H1 (cell line): ENCODE measurements around the gene KLHL29. TPM values are rescaled to one million over a fixed set of nuclear protein-coding genes. Genes with fewer than 3 reads are reported as not detected.
A peak's percentile ranks its signal among the peaks of the same experiment; 100 is the strongest.

Experiments used
- CTCF ChIA-PET: fragments of 300-600 bp; sonication (Branson Sonifier 250); formaldehyde crosslinking; loops from one replicate; lab custom pipeline; 2021; ENCODE audit not compliant: partially characterized antibody; lab: Charles Lee
- POLR2A ChIA-PET: fragments of 300-600 bp; sonication (Branson Sonifier 250); formaldehyde crosslinking; loops from one replicate; lab custom pipeline; 2021; ENCODE audit warnings: inconsistent platforms; ENCODE audit not compliant: partially characterized antibody; lab: Charles Lee
- DNase-seq, 2 experiments: peaks; one replicate each; pipeline versions ENCODE4 v3.0.0 to v3.0.0-alpha.2; 2010 to 2022; ENCODE audit warnings: low spot score in 2 of 2, low read depth in 1 of 2, mixed read lengths in 1 of 2
- FAIRE-seq: peaks from 2 replicates; lab custom pipeline; 2011; peaks lifted over from hg19 to GRCh38; lab: Jason Lieb, UNC
- H2AFZ ChIP-seq: 2 replicates; pipeline ENCODE4 v1.8.1; 2012; ENCODE audit warnings: low read length, inconsistent platforms
- H2AK5ac ChIP-seq: 2 replicates; pipeline ENCODE4 v1.6.1; 2013; ENCODE audit warnings: low read depth, low read length
- H2BK120ac ChIP-seq: replicated peaks from 2 replicates; pipeline ENCODE3; 2013; ENCODE audit warnings: low read depth, low read length, inconsistent platforms
- H2BK12ac ChIP-seq: 2 replicates; pipeline ENCODE4 v1.6.1; 2013; ENCODE audit warnings: low read depth, low read length
- H2BK15ac ChIP-seq: 2 replicates; pipeline ENCODE4 v1.6.1; 2013; ENCODE audit warnings: low read length
- H2BK20ac ChIP-seq: 2 replicates; pipeline ENCODE4 v1.6.1; 2013; ENCODE audit warnings: low read length
- H2BK5ac ChIP-seq: 2 replicates; pipeline ENCODE4 v1.6.1; 2013; ENCODE audit warnings: low read depth, low read length
- H3K14ac ChIP-seq: 2 replicates; pipeline ENCODE4 v1.6.1; 2013; ENCODE audit warnings: inconsistent platforms; ENCODE audit not compliant: insufficient read length
- H3K18ac ChIP-seq: 2 replicates; pipeline ENCODE4 v1.6.1; 2013; ENCODE audit warnings: low read length; ENCODE audit errors: extremely low read depth
- H3K23ac ChIP-seq: 2 replicates; pipeline ENCODE4 v1.6.1; 2013; ENCODE audit warnings: inconsistent platforms; ENCODE audit not compliant: insufficient read length
- H3K23me2 ChIP-seq: 2 replicates; pipeline ENCODE4 v1.6.1; 2013; ENCODE audit warnings: low read depth, low read length
- H3K27ac ChIP-seq: 2 replicates; pipeline ENCODE4 v1.6.1; 2011; ENCODE audit warnings: low read depth, low read length, inconsistent platforms
- H3K27me3 ChIP-seq, 4 experiments: replicated peaks in 1 of 4; 1 replicate in 1 of 4; 2 replicates in 3 of 4; pipeline versions ENCODE4 v1.6.1 to v1.8.1; 2011 to 2013; ENCODE audit warnings: low read length in 3 of 4, mild to moderate bottlenecking in 3 of 4, inconsistent platforms in 2 of 4, mixed read lengths in 2 of 4, moderate library complexity in 1 of 4; ENCODE audit not compliant: control insufficient read depth in 3 of 4, insufficient read depth in 3 of 4; ENCODE audit errors: extremely low read depth in 1 of 4
- H3K36me3 ChIP-seq, 4 experiments: 2 replicates each; pipeline versions ENCODE4 v1.6.1 to v1.8.1; 2011 to 2013; ENCODE audit warnings: mild to moderate bottlenecking in 4 of 4, low read length in 3 of 4, moderate library complexity in 2 of 4, control low read depth in 1 of 4, inconsistent platforms in 1 of 4; ENCODE audit not compliant: insufficient read depth in 4 of 4, control insufficient read depth in 2 of 4
- H3K4ac ChIP-seq: replicated peaks from 2 replicates; pipeline ENCODE3; 2013; ENCODE audit warnings: low read length, low read depth, mixed read lengths, inconsistent platforms; ENCODE audit not compliant: insufficient read length
- H3K4me1 ChIP-seq, 4 experiments: replicated peaks in 1 of 4; 1 replicate in 1 of 4; 2 replicates in 3 of 4; pipeline versions ENCODE4 v1.6.1 to v1.8.1; 2011 to 2013; ENCODE audit warnings: low read length in 3 of 4, inconsistent platforms in 2 of 4, mixed read lengths in 1 of 4; ENCODE audit not compliant: insufficient read depth in 4 of 4, control insufficient read depth in 3 of 4
- H3K4me2 ChIP-seq, 2 experiments: 2 replicates each; pipeline versions ENCODE4 v1.6.1 to v1.8.1; 2011 to 2013; ENCODE audit warnings: low read depth in 2 of 2, low read length in 2 of 2, control low read depth in 1 of 2, inconsistent platforms in 1 of 2, mild to moderate bottlenecking in 1 of 2; ENCODE audit not compliant: insufficient read depth in 1 of 2
- H3K4me3 ChIP-seq, 4 experiments: fragments of 200-600, 300-600 bp in 1 of 4; sonication (generic), shearing (Covaris generic), sonication (Bioruptor Twin) in 1 of 4; 2 replicates each; pipeline versions ENCODE4 v1.5.1 to v1.8.1; 2011 to 2016; ENCODE audit warnings: low read length in 4 of 4, low read depth in 3 of 4, control low read depth in 2 of 4, inconsistent platforms in 2 of 4, mild to moderate bottlenecking in 2 of 4, mixed read lengths in 1 of 4, moderate library complexity in 1 of 4; ENCODE audit not compliant: insufficient read depth in 2 of 4; ENCODE audit errors: extremely low read depth in 1 of 4
- H3K56ac ChIP-seq: replicated peaks from 2 replicates; pipeline ENCODE3; 2013; ENCODE audit warnings: low read depth, mild to moderate bottlenecking, mixed read lengths, low read length, inconsistent platforms; ENCODE audit not compliant: insufficient read length
- H3K79me1 ChIP-seq: 2 replicates; pipeline ENCODE4 v1.6.1; 2013; ENCODE audit warnings: low read depth, low read length, control low read depth
- H3K79me2 ChIP-seq, 2 experiments: 2 replicates each; pipeline versions ENCODE4 v1.6.1 to v1.8.1; 2012 to 2013; ENCODE audit warnings: low read length in 2 of 2, mild to moderate bottlenecking in 2 of 2, inconsistent platforms in 1 of 2; ENCODE audit not compliant: insufficient read depth in 2 of 2, control insufficient read depth in 1 of 2
- H3K9ac ChIP-seq, 4 experiments: replicated peaks in 1 of 4; 1 replicate in 1 of 4; 2 replicates in 3 of 4; pipeline versions ENCODE4 v1.6.1 to v1.8.1; 2011 to 2013; ENCODE audit warnings: low read depth in 3 of 4, low read length in 3 of 4, control low read depth in 2 of 4, mild to moderate bottlenecking in 2 of 4, moderate library complexity in 2 of 4, inconsistent platforms in 1 of 4; ENCODE audit errors: extremely low read depth in 1 of 4
- H3K9me3 ChIP-seq, 2 experiments: 2 replicates each; pipeline versions ENCODE4 v1.6.1 to v1.8.1; 2012 to 2013; ENCODE audit warnings: mild to moderate bottlenecking in 2 of 2, moderate library complexity in 2 of 2, control low read depth in 1 of 2, inconsistent platforms in 1 of 2, low read depth in 1 of 2, low read length in 1 of 2, mixed read lengths in 1 of 2; ENCODE audit not compliant: insufficient read depth in 2 of 2
- H4K20me1 ChIP-seq, 2 experiments: replicated peaks in 1 of 2; 2 replicates each; pipeline versions ENCODE3 to v1.8.1; 2011 to 2013; ENCODE audit warnings: inconsistent platforms in 2 of 2, low read length in 2 of 2, mild to moderate bottlenecking in 1 of 2; ENCODE audit not compliant: insufficient read depth in 2 of 2, control insufficient read depth in 1 of 2
- H4K5ac ChIP-seq: 2 replicates; pipeline ENCODE4 v1.6.1; 2013; ENCODE audit warnings: low read length, low read depth, mixed read lengths, inconsistent platforms; ENCODE audit not compliant: insufficient read length
- H4K8ac ChIP-seq: 2 replicates; pipeline ENCODE4 v1.8.0; 2013; ENCODE audit warnings: mild to moderate bottlenecking, moderate library complexity, low read length, inconsistent platforms; ENCODE audit not compliant: insufficient read depth; ENCODE audit errors: extremely low read depth
- H4K91ac ChIP-seq: replicated peaks from 2 replicates; pipeline ENCODE3; 2013; ENCODE audit warnings: low read length, mixed read lengths, inconsistent platforms; ENCODE audit not compliant: insufficient read length
- ATF2 ChIP-seq: IDR thresholded peaks from 2 replicates; pipeline ENCODE4 v1.6.1; 2012; ENCODE audit warnings: low read length, inconsistent platforms
- ATF3 ChIP-seq: IDR thresholded peaks from 2 replicates; pipeline ENCODE4 v1.6.1; 2011; ENCODE audit warnings: low read depth, mild to moderate bottlenecking, low read length; ENCODE audit not compliant: insufficient read depth
- CBX8 ChIP-seq: fragments of 300-800, 300-1000 bp; sonication (generic); IDR thresholded peaks from 2 replicates; pipeline ENCODE4 v1.7.1; 2016; ENCODE audit warnings: low read depth, low read length, borderline replicate concordance
- CREB1 ChIP-seq: IDR thresholded peaks from 2 replicates; pipeline ENCODE4 v1.6.1; 2012; ENCODE audit warnings: inconsistent platforms
- FOSL1 ChIP-seq: IDR thresholded peaks from 2 replicates; pipeline ENCODE4 v1.6.1; 2011; ENCODE audit warnings: mild to moderate bottlenecking, low read depth, low read length, moderate library complexity; ENCODE audit not compliant: insufficient read depth
- PHF8 ChIP-seq: fragments of 200-600 bp; sonication (generic); conservative IDR thresholded peaks from 2 replicates; pipeline ENCODE4 v1.7.1; 2012; ENCODE audit warnings: low read depth, mild to moderate bottlenecking, inconsistent platforms, low read length, moderate library complexity
- POLR2A ChIP-seq, 2 experiments: IDR thresholded peaks; 1 replicate in 1 of 2; 2 replicates in 1 of 2; pipeline ENCODE4 v1.6.1; 2011; ENCODE audit warnings: low read depth in 2 of 2, low read length in 2 of 2, mild to moderate bottlenecking in 2 of 2; ENCODE audit errors: control extremely low read depth in 1 of 2
- POU5F1 ChIP-seq: IDR thresholded peaks from 2 replicates; pipeline ENCODE4 v1.6.1; 2011; ENCODE audit warnings: low read depth, mild to moderate bottlenecking, low read length, moderate library complexity
- RBBP5 ChIP-seq: IDR thresholded peaks from 2 replicates; pipeline ENCODE4 v1.7.1; 2012; ENCODE audit warnings: low read depth, mild to moderate bottlenecking, inconsistent platforms, low read length, moderate library complexity, borderline replicate concordance
- SAP30 ChIP-seq: fragments of 300-600 bp; sonication (generic); IDR thresholded peaks from 2 replicates; pipeline ENCODE4 v1.7.1; 2012; ENCODE audit warnings: low read length, moderate library complexity, mild to moderate bottlenecking, inconsistent platforms; ENCODE audit not compliant: insufficient read depth, insufficient replicate concordance
- TAF7 ChIP-seq: optimal IDR thresholded peaks from 2 replicates; pipeline ENCODE3; 2011; ENCODE audit warnings: low read depth, mild to moderate bottlenecking, inconsistent platforms, low read length, moderate library complexity, borderline replicate concordance
- WGBS, 2 experiments: shearing (Covaris generic) in 1 of 2; methylation state at CpG; one replicate each; pipeline versions ENCODE4 v1.1.6 to v1.1.7; 2013 to 2015; ENCODE audit warnings: low lambda C conversion rate in 2 of 2, mixed read lengths in 2 of 2, inconsistent platforms in 1 of 2, low coverage in 1 of 2, missing lambda C conversion rate in 1 of 2; ENCODE audit not compliant: insufficient replicate concordance in 2 of 2, insufficient coverage in 1 of 2, insufficient read length in 1 of 2; ENCODE audit errors: extremely low coverage in 1 of 2, missing lambda C conversion rate in 1 of 2; 5-methylcytosine and 5-hydroxymethylcytosine counted together
- polyA plus RNA-seq, 7 experiments: library from polyadenylated mRNA; depleted of rRNA in 3 of 7; stranded (reverse) in 5 of 7; unstranded in 2 of 7; fragments of >200 nt in 5 of 7; fragments of 200-250 nt in 2 of 7; gene quantifications; 1 replicate in 5 of 7; 2 replicates in 1 of 7; 4 replicates in 1 of 7; pipeline versions ENCODE4 v1.2.1 to v1.2.3, GENCODE V29; 2011 to 2013; ENCODE audit warnings: missing spikeins in 2 of 7, mixed read lengths in 2 of 7
- total RNA-seq: library from RNA; stranded (reverse); fragmentation: NEBNext Ultra II Directional; extraction: Animal tissue kit (Norgen Biotek cat#: 25700); gene quantifications from 2 replicates; pipeline ENCODE4 v1.2.1, GENCODE V29; 2021

KLHL29 gene
- total and polyA plus RNA-seq, 2 of the 8 experiments (the other 6 are each of a cell fraction or from before 2014, with no cell fraction given), result 1.1 to 4.7 TPM

DNA sequence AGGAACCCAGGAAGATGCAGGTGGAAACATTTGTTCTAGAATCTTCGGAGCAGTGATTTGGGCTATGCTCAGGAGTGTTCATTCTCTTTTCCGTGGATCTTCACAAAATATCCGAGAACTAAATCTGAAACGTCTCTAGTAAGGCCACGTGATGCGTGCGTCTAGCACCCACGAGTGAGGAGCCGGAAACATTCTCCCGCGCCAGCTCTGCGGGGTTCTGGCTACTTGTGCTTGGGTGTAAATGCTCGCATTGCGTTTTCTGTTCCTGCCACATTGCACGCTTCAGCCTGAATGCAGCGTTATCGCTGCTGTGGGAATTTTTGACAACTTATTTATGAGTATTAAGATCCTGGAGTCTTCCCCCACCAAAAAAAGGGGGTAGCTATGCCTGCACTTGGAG lies 71.4 kb downstream of the KLHL29 start:
- FAIRE-seq, result no peak
- TF ChIP-seq ATF2 (no peak), ATF3 (no peak), POLR2A (IDR thresholded peaks at IDR 0.05; ENCODE audit: control extremely low read depth in 1 of 2, low read depth in 2 of 2, low read length in 2 of 2) (no peak), TAF7 (no peak), RBBP5 (no peak), PHF8 (no peak), POU5F1 (no peak), CBX8 (no peak), FOSL1 (no peak), SAP30 (no peak), CREB1 (no peak)

More for the DNA sequence above, 71.4 kb downstream of the KLHL29 start:
- Histone ChIP-seq H3K79me2 (no peaks in the 10 kb centered on the region), H3K18ac (no peak overlapping the region), H3K23ac (no peak overlapping the region), H2BK20ac (no peak overlapping the region), H3K27ac (no peak overlapping the region), H2AFZ (no peak overlapping the region), H4K20me1 (no peaks in the 10 kb centered on the region), H2BK5ac (no peak overlapping the region), H3K9me3 (no peaks in the 10 kb centered on the region), H3K9ac (no peak overlapping the region), H3K36me3 (no peaks in the 10 kb centered on the region), H2BK12ac (no peak overlapping the region), H4K8ac (0 out of 2 replicates have a peak overlapping the region, but pooled peaks have one; percentile 68), H2BK120ac (no peak overlapping the region), H3K27me3 (no peaks in the 10 kb centered on the region; a peak in 2 of 7 replicates), H4K5ac (no peak overlapping the region), H2AK5ac (no peak overlapping the region), H3K4me1 (peaks cover 0 to 5% (median 0%) of the 10 kb centered on the region in 4 experiments; a peak in 1 of 7 replicates), H3K23me2 (no peaks in the 10 kb centered on the region), H2BK15ac (no peak overlapping the region), H3K4ac (no peak overlapping the region), H3K14ac (no peak overlapping the region), H3K4me3 (no peak overlapping the region), H3K56ac (no peak overlapping the region), H3K4me2 (no peak overlapping the region), H4K91ac (no peak overlapping the region), H3K79me1 (no peaks in the 10 kb centered on the region)
- POLR2A ChIA-PET, result no interaction called here
- WGBS, 2 experiments, result 83% methylated on average over 12 of the region's 17 CpGs; no CpG with 5 or more reads in 1 of the 2 experiments
- no peak for DNase-seq
- CTCF ChIA-PET, result interaction anchor here (0.7 to 1.0 kb wide), 2 partner anchors 248 to 250 kb away, joined by 3 to 4 read pairs; no protein-coding TSS in a partner anchor
